H7 (cell line): ENCODE measurements around the gene TUBB4B. TPM values are rescaled to one million over a fixed set of nuclear protein-coding genes. Genes with fewer than 3 reads are reported as not detected.

Experiments used
- DNase-seq: peaks from one replicate; pipeline ENCODE4 v3.0.0; 2012
- H3K27me3 ChIP-seq: 2 replicates; pipeline ENCODE4 v1.6.0; 2011; ENCODE audit warnings: mild to moderate bottlenecking, low read length; ENCODE audit not compliant: control insufficient read depth, insufficient read depth
- H3K36me3 ChIP-seq: replicated peaks from 2 replicates; pipeline ENCODE4 v1.5.1; 2011; ENCODE audit warnings: low read length; ENCODE audit not compliant: control insufficient read depth, insufficient read depth
- H3K4me3 ChIP-seq: 2 replicates; pipeline ENCODE4 v1.5.1; 2011; ENCODE audit warnings: low read depth, mild to moderate bottlenecking, control low read depth, low read length, moderate library complexity; ENCODE audit not compliant: insufficient read depth
- total RNA-seq: library from RNA; depleted of rRNA; stranded (reverse); fragments of >200 nt; shearing (Covaris generic); gene quantifications from 2 replicates; pipeline ENCODE4 v1.2.3, GENCODE V29; 2014

TUBB4B gene
- total RNA-seq, 1 experiment from 2014 or later = 257 TPM

DNA sequence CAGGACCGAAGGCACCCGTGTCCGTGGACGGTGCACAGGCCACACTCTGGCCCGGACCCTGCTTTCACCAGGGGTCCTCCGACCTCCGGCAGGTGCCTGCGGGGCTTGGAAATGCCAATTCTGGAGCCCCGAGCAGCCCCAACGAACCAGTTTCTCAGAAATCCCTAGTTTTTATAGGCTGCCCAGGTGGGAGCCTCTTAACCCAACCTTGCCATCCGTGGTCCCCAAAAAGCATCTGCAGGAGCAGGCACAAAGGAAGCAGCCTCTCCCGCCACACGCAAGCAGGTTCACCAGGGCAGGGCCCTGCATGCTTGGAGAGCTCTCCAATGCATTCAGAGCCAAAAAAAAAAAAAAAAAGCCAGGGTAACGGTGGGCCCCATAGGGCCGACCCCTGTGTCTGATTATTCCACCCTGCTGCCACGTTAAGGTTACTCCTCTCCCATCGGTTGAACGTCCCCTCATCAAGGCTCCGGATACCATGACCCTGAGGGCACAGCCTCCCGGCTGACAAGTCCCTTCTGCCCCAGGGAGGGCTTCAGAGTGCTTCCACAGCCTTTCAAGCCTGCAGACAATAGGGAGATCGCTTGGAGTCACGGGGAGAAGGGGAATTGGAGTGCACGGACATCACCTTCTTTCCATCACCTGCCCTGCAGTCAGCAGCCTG, 39.8 kb upstream of the TUBB4B start:
- DNase-seq = peak; percentile 75
- peak overlapping the region; percentile 68 for H3K4me3 ChIP-seq
- H3K36me3 ChIP-seq = peaks cover 2% of the 10 kb centered on the region; the same call in 1 of the 2 replicates
- H3K27me3 ChIP-seq = no peaks in the 10 kb centered on the region

DNA sequence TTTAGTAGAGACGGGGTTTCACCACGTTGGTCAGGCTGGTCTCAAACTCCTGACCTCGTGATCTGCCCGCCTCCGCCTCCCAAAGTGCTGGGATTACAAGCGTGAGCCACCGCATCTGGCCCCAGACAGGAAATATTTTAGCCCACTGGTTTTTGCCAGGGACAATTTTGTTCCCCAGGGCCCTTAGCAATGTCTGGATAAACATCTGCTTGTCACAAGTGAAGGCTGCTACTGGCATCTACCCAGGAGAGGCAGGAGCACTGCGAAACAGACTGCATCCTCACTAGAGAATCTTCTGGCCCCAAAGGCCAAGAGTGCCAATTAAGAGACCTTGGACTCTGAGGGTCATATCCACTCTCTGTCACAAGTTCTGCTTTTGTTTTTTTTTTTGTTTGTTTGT, 38.1 kb upstream of the TUBB4B start:
- DNase-seq = no peak
- Histone ChIP-seq H3K4me3 (no peak overlapping the region), H3K27me3 (no peaks in the 10 kb centered on the region), H3K36me3 (peaks cover 2% of the 10 kb centered on the region; the same call in 1 of the 2 replicates)

DNA sequence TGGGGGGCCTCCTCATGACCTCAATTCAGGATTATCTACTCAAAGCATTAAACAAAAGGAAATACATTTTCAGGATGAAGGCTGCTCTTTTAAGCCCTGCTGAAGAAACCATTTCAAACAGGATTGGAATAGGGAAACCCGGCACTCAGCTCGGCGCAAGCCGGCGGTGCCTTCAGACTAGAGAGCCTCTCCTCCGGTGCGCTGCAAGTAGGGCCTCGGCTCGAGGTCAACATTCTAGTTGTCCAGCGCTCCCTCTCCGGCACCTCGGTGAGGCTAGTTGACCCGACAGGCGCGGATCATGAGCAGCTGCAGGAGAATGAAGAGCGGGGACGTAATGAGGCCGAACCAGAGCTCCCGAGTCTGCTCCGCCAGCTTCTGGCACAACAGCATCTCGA, 36.4 kb upstream of the TUBB4B start:
- no peaks in the 10 kb centered on the region for H3K27me3 ChIP-seq
- H3K36me3 ChIP-seq = peaks cover 4% of the 10 kb centered on the region
- no peak for DNase-seq
- H3K4me3 ChIP-seq = peak overlapping the region; percentile 95

DNA sequence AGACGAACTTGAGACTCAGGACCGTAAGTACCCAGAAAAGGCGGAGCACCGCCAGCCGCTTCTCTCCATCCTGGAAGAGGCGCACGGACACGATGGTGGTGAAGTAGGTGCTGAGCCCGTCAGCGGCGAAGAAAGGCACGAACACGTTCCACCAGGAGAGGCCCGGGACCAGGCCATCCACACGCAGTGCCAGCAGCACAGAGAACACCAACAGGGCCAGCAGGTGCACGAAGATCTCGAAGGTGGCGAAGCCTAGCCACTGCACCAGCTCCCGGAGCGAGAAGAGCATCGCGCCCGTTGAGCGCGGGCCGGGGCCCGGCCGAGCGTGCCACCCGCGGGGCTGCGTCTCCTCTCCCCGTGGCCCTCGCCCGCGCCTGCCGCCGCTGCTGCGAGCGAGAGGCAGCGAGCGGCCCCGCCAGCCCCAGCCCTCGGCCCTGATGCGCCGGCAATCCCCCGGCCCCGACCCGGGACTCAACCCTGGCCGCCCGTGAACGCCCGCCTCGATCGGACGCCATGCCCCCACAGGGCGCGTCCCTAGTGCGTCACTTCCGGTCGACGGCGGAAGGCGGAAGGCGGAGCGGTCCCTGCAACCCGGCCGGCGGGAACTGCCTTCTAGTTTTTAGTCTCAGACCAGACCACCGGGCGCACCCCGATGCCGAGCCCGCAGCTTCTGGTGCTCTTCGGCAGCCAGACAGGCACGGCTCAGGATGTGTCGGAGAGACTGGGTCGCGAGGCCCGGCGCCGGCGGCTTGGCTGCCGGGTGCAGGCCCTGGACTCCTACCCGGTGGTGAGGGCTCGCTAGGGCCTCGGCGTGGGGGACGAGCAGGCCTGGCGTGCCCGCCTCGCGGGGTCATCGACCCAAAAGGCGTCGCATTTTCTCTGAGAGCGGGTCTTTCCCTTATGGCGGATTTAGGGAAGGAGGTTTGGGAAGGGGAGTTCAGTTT, 35.7 kb upstream of the TUBB4B start, which contains the start of the genes NDOR1 and TMEM203:
TSS of gene NDOR1 (plus strand) at position 575 of the 944 bp plus-strand sequence. CDS start at position 653, 78 bp downstream.
TSS of gene TMEM203 (minus strand) at position 523 of the 944 bp plus-strand sequence. CDS start at position 289, 234 bp downstream.
- DNase-seq = peak; percentile 100
- H3K36me3 ChIP-seq = peaks cover 4% of the 10 kb centered on the region
- peak within 1 kb of the TSS; percentile 95 for H3K4me3 ChIP-seq
- no peaks in the 10 kb centered on the region for H3K27me3 ChIP-seq

DNA sequence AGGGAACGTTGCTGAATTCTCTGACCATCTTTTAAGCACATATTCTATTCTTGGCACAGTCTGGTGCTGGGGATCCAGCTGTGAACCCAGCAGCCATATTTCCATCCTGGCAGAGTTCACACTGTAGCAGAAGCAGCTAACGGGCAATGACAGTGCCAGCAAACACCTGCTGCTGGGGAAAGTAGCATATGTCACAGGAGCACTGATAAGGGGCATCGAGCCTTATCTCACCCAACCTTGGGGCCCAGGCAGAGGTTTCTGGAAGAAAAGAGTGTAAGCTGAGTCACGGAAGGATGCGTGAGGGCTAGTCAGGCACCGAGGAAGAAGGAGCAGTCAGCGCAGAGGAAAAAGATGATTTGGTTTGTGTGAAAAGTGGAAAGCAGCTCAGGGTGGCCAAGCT, 34.5 kb upstream of the TUBB4B start:
- H3K4me3 ChIP-seq = no peak overlapping the region
- peaks cover 4% of the 10 kb centered on the region for H3K36me3 ChIP-seq
- no peak for DNase-seq
- no peaks in the 10 kb centered on the region for H3K27me3 ChIP-seq

DNA sequence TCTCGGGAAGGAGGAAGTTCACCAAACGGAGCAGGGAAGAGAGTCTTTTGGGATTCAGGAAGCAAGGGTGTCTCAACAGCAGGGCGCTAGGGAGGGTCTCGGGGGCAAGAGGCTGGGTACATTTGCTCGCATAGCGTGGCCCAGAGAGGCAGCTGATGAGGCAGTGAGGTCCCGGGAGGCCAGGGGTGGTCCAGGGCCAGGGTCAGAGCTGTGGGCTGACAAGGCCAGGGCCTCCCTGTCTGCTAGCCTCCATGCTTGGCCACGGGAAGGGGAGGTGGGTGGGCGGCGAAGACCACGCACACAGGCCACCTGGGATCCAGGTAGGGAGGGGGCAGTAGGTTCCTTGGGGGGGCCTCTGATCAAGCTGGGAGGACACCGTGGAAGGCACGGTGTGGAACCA, 29.6 kb upstream of the TUBB4B start:
- Histone ChIP-seq H3K27me3 (no peaks in the 10 kb centered on the region), H3K36me3 (peaks cover 5% of the 10 kb centered on the region), H3K4me3 (no peak overlapping the region)
- DNase-seq = no peak

DNA sequence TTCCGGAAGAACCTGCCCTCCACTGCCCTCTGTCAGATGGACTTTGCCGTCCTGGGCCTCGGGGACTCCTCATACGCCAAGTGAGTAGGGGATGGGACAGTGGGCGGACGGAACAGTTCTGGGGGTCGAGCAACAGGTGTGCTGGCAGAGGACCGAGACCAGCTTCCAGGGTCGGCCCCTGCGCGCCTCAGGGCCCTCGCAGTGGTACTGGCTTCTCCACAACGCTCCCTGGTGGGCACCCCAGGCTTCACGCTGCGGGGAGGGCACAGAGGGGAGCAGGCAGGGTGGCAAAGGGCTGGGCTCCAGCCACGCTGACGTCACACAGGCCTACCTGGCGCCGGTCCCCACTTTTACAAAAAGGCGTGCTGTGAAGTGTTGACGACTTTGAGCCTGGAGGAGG, 28.6 kb upstream of the TUBB4B start:
- peak; percentile 74 for DNase-seq
- Histone ChIP-seq H3K36me3 (peaks cover 5% of the 10 kb centered on the region), H3K27me3 (no peaks in the 10 kb centered on the region), H3K4me3 (no peak overlapping the region)

DNA sequence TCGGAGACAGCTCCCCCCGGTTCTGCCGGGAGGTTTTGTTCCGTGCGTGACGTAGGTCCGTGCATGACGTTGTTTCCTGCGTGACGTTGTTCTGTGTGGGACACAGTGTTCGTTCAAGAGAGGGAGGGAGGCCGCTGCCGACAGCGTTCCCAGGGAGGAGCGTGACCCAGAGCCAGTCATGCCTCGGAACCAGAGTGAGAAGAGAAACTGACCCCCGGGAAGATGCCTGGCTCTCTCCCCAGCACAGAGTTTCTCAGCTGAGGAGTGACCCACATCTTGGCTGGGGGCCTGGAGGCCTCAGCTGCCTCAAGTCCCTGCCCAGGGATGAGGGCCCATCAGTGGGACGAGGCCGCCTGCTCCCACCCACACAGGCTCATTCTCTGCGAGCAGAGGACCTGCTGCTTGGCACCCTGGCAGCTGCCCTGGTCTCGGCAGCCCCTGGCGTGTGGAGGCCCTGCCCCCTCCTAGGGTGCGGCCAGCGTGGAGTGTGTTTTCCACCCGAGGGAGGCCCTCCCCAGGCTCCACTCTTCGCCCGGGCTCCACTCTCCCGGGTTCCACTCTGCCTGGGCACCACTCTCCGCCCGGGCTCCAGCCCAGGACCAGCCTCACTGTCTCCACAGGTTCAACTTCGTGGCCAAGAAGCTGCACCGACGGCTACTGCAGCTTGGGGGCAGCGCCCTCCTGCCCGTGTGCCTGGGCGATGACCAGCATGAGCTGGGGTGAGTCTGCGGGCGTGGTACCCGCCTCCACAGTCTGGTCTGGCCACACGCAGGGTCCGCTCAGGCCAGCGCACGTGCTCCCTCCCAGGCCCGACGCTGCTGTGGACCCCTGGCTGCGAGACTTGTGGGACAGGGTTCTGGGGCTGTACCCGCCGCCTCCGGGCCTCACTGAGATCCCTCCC, 27.7 kb upstream of the TUBB4B start:
- peak; percentile 83 for DNase-seq
- no peak overlapping the region for H3K4me3 ChIP-seq
- peaks cover 5% of the 10 kb centered on the region for H3K36me3 ChIP-seq
- no peaks in the 10 kb centered on the region for H3K27me3 ChIP-seq

DNA sequence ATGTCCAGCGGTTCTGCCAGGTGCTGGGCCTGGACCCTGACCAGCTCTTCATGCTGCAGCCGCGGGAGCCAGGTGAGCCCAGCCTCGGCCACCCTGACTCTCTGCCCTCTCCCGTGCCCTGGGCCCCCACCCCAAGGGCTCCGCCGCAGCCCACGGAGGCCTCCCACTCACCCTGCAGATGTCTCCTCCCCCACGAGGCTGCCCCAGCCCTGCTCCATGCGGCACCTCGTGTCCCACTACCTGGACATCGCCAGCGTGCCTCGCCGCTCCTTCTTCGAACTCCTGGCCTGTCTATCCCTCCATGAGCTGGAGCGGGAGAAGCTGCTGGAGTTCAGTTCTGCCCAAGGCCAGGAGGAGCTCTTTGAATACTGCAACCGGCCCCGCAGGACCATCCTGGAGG, 26.5 kb upstream of the TUBB4B start:
- H3K4me3 ChIP-seq = no peak overlapping the region
- H3K36me3 ChIP-seq = peaks cover 3% of the 10 kb centered on the region
- no peak for DNase-seq
- H3K27me3 ChIP-seq = no peaks in the 10 kb centered on the region

DNA sequence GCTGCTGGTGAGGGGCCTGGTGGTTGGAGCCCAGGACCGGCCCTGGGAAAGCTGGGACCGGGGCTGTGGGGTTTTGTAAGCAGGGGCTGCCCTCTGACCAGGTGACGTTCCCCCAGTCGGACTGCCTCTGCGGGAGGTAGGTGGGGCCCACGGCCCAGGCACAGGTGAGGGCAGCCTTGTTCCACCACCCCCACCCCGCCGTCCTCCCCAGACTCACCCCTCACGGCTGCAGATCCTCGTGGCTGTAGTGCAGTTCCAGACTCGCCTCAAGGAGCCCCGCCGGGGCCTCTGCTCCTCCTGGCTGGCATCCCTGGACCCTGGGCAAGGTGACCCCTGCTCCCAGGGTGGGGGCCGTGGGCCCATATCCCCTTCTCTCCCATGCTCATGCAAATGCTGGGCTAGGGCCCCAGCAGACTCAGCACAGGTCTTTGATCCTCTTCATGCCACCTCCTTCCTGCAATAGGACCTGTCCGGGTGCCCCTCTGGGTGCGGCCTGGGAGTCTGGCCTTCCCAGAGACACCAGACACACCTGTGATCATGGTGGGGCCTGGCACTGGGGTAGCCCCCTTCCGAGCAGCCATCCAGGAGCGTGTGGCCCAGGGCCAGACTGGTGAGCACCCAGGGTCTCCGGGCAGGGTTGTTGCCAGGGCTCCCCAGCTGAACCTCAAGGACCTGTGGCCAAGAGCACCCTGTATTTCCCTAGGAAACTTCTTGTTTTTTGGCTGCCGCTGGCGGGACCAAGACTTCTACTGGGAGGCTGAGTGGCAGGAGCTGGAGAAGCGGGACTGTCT, 25.7 kb upstream of the TUBB4B start:
- Histone ChIP-seq H3K36me3 (peaks cover 3% of the 10 kb centered on the region), H3K4me3 (no peak overlapping the region), H3K27me3 (no peaks in the 10 kb centered on the region)
- DNase-seq = no peak

DNA sequence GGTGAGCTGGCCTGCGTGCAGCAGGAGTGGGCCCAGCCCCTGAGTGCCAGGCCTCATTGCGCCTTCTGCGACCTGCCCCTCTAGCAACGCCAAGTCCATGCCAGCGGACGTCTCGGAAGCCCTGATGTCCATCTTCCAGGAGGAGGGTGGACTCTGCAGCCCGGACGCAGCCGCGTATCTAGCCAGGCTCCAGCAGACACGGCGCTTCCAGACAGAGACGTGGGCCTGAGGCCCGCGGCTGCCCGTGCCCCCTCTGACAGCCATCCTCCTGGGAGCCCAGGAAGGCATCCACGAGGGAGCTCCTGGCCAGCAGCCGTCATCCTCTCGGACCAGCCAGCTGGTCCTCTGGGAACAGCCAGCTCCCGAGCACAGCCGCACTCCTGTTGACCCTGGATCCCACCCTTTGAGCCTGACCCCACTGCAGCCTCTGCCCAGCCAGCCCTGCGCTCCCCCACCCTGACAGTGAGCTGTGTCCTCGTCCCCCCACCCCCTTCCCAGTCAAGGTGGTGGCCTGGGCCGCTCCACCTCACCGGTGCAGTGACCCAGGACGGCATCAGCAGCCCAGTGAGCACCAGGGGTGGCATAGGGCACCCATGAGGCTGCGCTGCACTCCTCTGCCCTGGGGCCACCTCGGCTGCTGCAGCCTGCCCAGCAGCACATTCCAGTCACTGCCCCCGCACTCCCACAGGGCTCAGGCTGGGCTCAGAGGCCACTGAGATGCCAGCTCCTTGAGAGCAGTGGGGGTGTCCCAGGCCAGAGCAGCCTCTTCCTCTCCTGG, 24.7 kb upstream of the TUBB4B start:
- Histone ChIP-seq H3K27me3 (no peaks in the 10 kb centered on the region; the same call in 1 of the 2 replicates), H3K36me3 (peaks cover 3% of the 10 kb centered on the region), H3K4me3 (no peak overlapping the region)
- no peak for DNase-seq

DNA sequence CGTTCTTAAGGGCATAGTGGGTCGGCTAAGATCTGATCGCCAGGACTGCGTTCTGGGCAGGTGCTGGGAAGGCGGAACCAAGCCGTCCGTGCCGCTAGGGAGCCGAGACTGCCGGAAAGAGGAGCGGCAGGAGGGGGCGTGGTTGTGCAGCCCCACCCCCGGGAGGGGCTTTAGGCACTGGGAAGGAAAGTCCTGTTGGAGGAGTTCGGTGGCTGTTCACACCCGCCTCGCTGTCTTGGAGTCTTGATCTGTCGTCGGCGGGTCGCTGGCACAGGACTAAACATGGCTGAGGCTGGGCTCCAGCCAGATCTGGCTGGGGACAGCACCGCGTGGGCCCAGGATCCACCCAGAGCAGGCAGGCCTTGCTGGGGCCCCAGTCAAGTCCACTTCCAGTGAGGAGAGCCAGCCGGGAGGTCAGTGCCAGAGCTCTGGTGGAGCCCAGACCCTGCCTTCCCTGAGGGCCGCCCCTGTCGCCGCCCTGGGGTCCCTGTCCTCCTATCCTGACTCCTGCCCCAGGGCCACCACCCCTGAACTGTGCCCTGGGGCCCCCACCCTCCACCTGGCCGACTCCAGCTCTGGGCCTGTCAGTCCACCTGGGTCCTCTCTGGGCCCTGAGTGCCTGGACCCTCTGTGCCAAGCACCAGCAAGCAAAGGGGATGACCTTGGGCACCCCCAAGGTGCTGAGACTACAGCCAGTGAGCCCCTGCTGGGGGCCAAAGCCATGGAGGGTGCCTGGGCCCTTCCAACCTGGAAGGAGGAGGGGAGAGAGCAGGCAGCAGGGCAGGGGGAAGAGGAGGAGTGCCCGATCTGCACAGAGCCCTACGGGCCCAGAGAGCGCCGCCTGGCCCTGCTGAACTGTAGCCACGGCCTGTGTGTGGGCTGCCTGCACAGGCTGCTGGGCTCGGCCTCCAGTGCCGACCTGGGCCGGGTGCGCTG, 23.5 kb upstream of the TUBB4B start:
- peak; percentile 97 for DNase-seq
- H3K27me3 ChIP-seq = peaks cover 6% of the 10 kb centered on the region
- peaks cover 3% of the 10 kb centered on the region for H3K36me3 ChIP-seq
- no peak overlapping the region for H3K4me3 ChIP-seq
